ENCODE results near the gene ADD1.

GRCh38 chr4:2860391-2861348 lies 17.0 kb downstream of the ADD1 start:
- TF ChIP-seq EZH2 (IDR thresholded peaks at IDR 0.05; ENCODE audit: insufficient read depth, poor library complexity, severe bottlenecking) (no peak), EZH2phosphoT487 (IDR thresholded peaks at IDR 0.05; ENCODE audit: insufficient read depth, low read depth) (no peak)

Measured in GM23248 (cell line).